A549 (cell line): ENCODE data around the gene WDR38. TPM values are rescaled to one million over a fixed set of nuclear protein-coding genes. Genes with fewer than 3 reads are reported as not detected.

Experiments
- ATAC-seq, 2 experiments: fragments of 200-7000 bp in 1 of 2; fragments of >200 bp in 1 of 2; cut with Nextera tagmentation in 1 of 2; cut with Tn5 transposase in 1 of 2; 3 replicates each; pipeline versions ENCODE4 v1.8.0 to v1.9.1; 2018 to 2020; ENCODE audit warnings: mild to moderate bottlenecking in 1 of 2, moderate library complexity in 1 of 2
- CTCF ChIA-PET: fragments of 300-600 bp; sonication (Branson Sonifier 250); formaldehyde crosslinking; extraction: SDS; loops from one replicate; lab custom pipeline; 2021; ENCODE audit warnings: antibody characterized with exemption, inconsistent platforms; lab: Yijun Ruan, JAX
- POLR2A ChIA-PET: fragments of 350-600 bp; formaldehyde crosslinking; extraction: SDS; loops from one replicate; lab custom pipeline; 2021; ENCODE audit warnings: antibody characterized with exemption, inconsistent platforms; lab: Yijun Ruan, JAX
- DNase-seq, 2 experiments: peaks; one replicate each; pipeline versions ENCODE4 v3.0.0 to v3.0.0-alpha.2; 2011 to 2016; ENCODE audit warnings: low read depth in 1 of 2, low spot score in 1 of 2
- FAIRE-seq: peaks from 2 replicates; lab custom pipeline; 2011; peaks lifted over from hg19 to GRCh38; lab: Jason Lieb, UNC
- H3K27ac ChIP-seq, 2 experiments: fragments of >200 bp; sonication (Bioruptor Twin); formaldehyde crosslinking; 3 replicates each; pipeline ENCODE4 v1.5.1; 2016 to 2017
- H3K4me1 ChIP-seq: fragments of >200 bp; sonication (Bioruptor Twin); formaldehyde crosslinking; 3 replicates; pipeline ENCODE4 v1.6.1; 2016
- H3K4me2 ChIP-seq: fragments of >200 bp; sonication (Bioruptor Twin); formaldehyde crosslinking; 3 replicates; pipeline ENCODE4 v1.6.1; 2016
- H3K4me3 ChIP-seq: fragments of >200 bp; sonication (Bioruptor Twin); formaldehyde crosslinking; 3 replicates; pipeline ENCODE4 v1.5.1; 2016
- H3K9me3 ChIP-seq: fragments of >200 bp; sonication (Bioruptor Twin); formaldehyde crosslinking; 3 replicates; pipeline ENCODE4 v1.6.1; 2016
- CBX8 ChIP-seq: fragments of 200-600 bp; sonication (generic); IDR thresholded peaks from 2 replicates; pipeline ENCODE4 v1.6.1; 2016
- EHF ChIP-seq: fragments of 250-450 bp; sonication (Bioruptor Pico); IDR thresholded peaks from 2 replicates; pipeline ENCODE4 v1.5.0; 2020; ENCODE audit warnings: mild to moderate bottlenecking
- EP300 ChIP-seq, 2 experiments: fragments of >200 bp; sonication (Bioruptor Twin); formaldehyde crosslinking; IDR thresholded peaks; 2 replicates in 1 of 2; 3 replicates in 1 of 2; pipeline ENCODE4 v1.6.1; 2016 to 2017
- ESRRA ChIP-seq: fragments of 150-350 bp; IDR thresholded peaks from 2 replicates; pipeline ENCODE4 v1.6.1; 2014; ENCODE audit warnings: mild to moderate bottlenecking, low read length, borderline replicate concordance
- FOXS1 ChIP-seq: fragments of 250-450 bp; sonication (Bioruptor Pico); IDR thresholded peaks from 2 replicates; pipeline ENCODE4 v1.5.0; 2020; ENCODE audit warnings: mild to moderate bottlenecking, moderate library complexity
- GATA3 ChIP-seq: IDR thresholded peaks from 2 replicates; pipeline ENCODE4 v1.6.1; 2012; ENCODE audit warnings: borderline replicate concordance
- HDAC2 ChIP-seq: fragments of 200-600 bp; sonication (generic); IDR thresholded peaks from 2 replicates; pipeline ENCODE4 v1.6.1; 2016
- HOXA7 ChIP-seq: fragments of 250-450 bp; sonication (Bioruptor Pico); IDR thresholded peaks from 2 replicates; pipeline ENCODE4 v1.5.0; 2020; ENCODE audit warnings: mild to moderate bottlenecking, moderate library complexity
- HOXB13 ChIP-seq: fragments of 250-450 bp; sonication (Bioruptor Pico); IDR thresholded peaks from 2 replicates; pipeline ENCODE4 v1.5.0; 2020; ENCODE audit warnings: low read depth, mild to moderate bottlenecking, moderate library complexity
- HOXB5 ChIP-seq: fragments of 250-450 bp; sonication (Bioruptor Pico); IDR thresholded peaks from 2 replicates; pipeline ENCODE4 v1.5.0; 2020; ENCODE audit warnings: mild to moderate bottlenecking, moderate library complexity
- JUNB ChIP-seq: fragments of >200 bp; sonication (Bioruptor Twin); formaldehyde crosslinking; IDR thresholded peaks from 2 replicates; pipeline ENCODE4 v1.6.1; 2016
- KDM5A ChIP-seq: fragments of 200-600 bp; sonication (generic); IDR thresholded peaks from 2 replicates; pipeline ENCODE4 v1.6.1; 2016; ENCODE audit warnings: antibody characterized with exemption, mild to moderate bottlenecking
- MAZ ChIP-seq: fragments of 150-350 bp; IDR thresholded peaks from 2 replicates; pipeline ENCODE4 v1.6.1; 2014; ENCODE audit warnings: antibody characterized with exemption, low read depth, low read length, borderline replicate concordance
- NPAS2 ChIP-seq: fragments of 250-450 bp; sonication (Bioruptor Pico); IDR thresholded peaks from 2 replicates; pipeline ENCODE4 v1.8.0; 2022; ENCODE audit warnings: mild to moderate bottlenecking, moderate library complexity, borderline replicate concordance
- PHF8 ChIP-seq: fragments of 200-600 bp; sonication (generic); IDR thresholded peaks from 2 replicates; pipeline ENCODE4 v1.6.1; 2016; ENCODE audit warnings: low read depth, mild to moderate bottlenecking, antibody characterized with exemption, moderate library complexity, borderline replicate concordance
- POLR2A ChIP-seq: IDR thresholded peaks from 2 replicates; pipeline ENCODE4 v1.6.1; 2012; ENCODE audit warnings: mild to moderate bottlenecking, low read length
- POLR2AphosphoS2 ChIP-seq: conservative IDR thresholded peaks from 2 replicates; pipeline ENCODE4 v1.6.1; 2012; ENCODE audit warnings: low read length, improper control_type of control experiment, inconsistent platforms
- RFX5 ChIP-seq: fragments of 450-650 bp; IDR thresholded peaks from 2 replicates; pipeline ENCODE4 v1.7.1; 2014; ENCODE audit warnings: antibody characterized with exemption, mild to moderate bottlenecking, moderate library complexity
- RNF2 ChIP-seq: fragments of 200-600 bp; sonication (generic); IDR thresholded peaks from 2 replicates; pipeline ENCODE4 v1.6.1; 2016; ENCODE audit warnings: low read depth, mild to moderate bottlenecking, antibody characterized with exemption, moderate library complexity, borderline replicate concordance
- TFCP2L1 ChIP-seq: fragments of 250-450 bp; sonication (Bioruptor Pico); IDR thresholded peaks from 2 replicates; pipeline ENCODE4 v1.5.0; 2021; ENCODE audit warnings: mild to moderate bottlenecking
- ZC3H11A ChIP-seq: fragments of 450-650 bp; IDR thresholded peaks from 2 replicates; pipeline ENCODE4 v1.6.1; 2014; ENCODE audit warnings: antibody characterized with exemption, mild to moderate bottlenecking
- ZFP36 ChIP-seq: fragments of 450-650 bp; IDR thresholded peaks from 2 replicates; pipeline ENCODE4 v1.6.1; 2014; ENCODE audit warnings: borderline replicate concordance; ENCODE audit not compliant: partially characterized antibody
- ZNF302 ChIP-seq: fragments of 250-450 bp; sonication (Bioruptor Pico); IDR thresholded peaks from 2 replicates; pipeline ENCODE4 v1.9.0; 2021; ENCODE audit warnings: inconsistent platforms, mild to moderate bottlenecking, moderate library complexity
- ZSCAN20 ChIP-seq: fragments of 250-450 bp; sonication (Bioruptor Pico); IDR thresholded peaks from 2 replicates; pipeline ENCODE4 v1.8.0; 2022; ENCODE audit warnings: mild to moderate bottlenecking, moderate library complexity
- WGBS: methylation state at CpG from one replicate; pipeline ENCODE4 v1.1.6; 2017; ENCODE audit errors: missing lambda C conversion rate; 5-methylcytosine and 5-hydroxymethylcytosine counted together
- polyA plus RNA-seq, 4 experiments: library from polyadenylated mRNA; depleted of rRNA in 3 of 4; stranded (reverse); fragments of >200 nt; fragmentation: RNase III in 1 of 4; extraction: RNeasy Plus Mini Kit Qiagen cat#74134 plus additional on column Dnase treatment in 1 of 4; gene quantifications; 2 replicates in 3 of 4; 3 replicates in 1 of 4; pipeline ENCODE4 v1.2.3, GENCODE V29; 2011 to 2017
- TF ChIP-seq, protein P1 (sequence below): IDR thresholded peaks from 2 replicates; pipeline ENCODE4 v1.6.1; 2012
- TF ChIP-seq, protein P2 (sequence below): fragments of 200-600 bp; sonication (generic); IDR thresholded peaks from 2 replicates; pipeline ENCODE4 v1.6.1; 2016; ENCODE audit warnings: antibody characterized with exemption, mild to moderate bottlenecking, moderate library complexity
- TF ChIP-seq, protein P3 (sequence below): fragments of >200 bp; sonication (Bioruptor Twin); formaldehyde crosslinking; IDR thresholded peaks from 3 replicates; pipeline ENCODE4 v1.6.1; 2016
- TF ChIP-seq, protein P4 (sequence below): fragments of 150-350 bp; IDR thresholded peaks from 2 replicates; pipeline ENCODE4 v1.6.1; 2014; ENCODE audit warnings: low read depth, mild to moderate bottlenecking, low read length
- TF ChIP-seq, protein P5 (sequence below): fragments of >200 bp; sonication (Bioruptor Twin); formaldehyde crosslinking; IDR thresholded peaks from 2 replicates; pipeline ENCODE4 v1.6.1; 2016

Gene WDR38
- polyA plus RNA-seq, 2 of the 4 experiments (the other 2 are of a cell fraction) = not detected

DNA sequence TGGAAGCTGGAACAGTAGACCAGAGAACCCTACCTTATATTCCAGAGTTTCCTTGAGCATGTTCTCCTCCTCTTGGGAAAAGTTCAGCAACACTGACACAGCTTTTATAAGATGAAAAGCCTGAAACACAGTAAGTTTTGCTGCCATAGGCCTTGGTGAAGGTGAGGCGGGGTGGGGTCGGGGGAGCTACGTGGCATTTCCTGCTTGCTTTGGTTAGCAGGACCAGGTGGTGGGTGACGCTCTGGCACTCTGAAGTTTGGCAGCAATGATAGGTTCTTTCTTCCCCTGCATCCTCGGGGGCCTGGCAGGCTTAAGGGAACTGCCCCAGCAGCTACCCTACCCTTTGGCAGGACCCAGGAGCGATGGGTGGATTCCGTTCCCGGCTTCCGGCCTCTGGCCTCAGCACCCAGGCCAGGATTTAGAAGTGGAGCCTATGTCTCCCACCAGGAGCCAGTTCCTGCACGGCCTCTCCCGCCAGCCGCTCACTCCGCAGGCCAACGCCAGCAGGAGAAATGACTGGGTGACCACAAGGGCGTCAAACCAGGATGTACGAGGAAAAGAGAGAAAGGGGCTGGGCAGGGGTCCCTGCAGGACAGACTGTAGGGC is 28.0 kb downstream of the WDR38 start:
- 94% methylated on average over 16 of the region's 16 CpGs for WGBS
- FAIRE-seq = no peak
- no peak for DNase-seq
- H3K27ac ChIP-seq = no peak overlapping the region
- TF ChIP-seq HOXB5 (no peak), ZC3H11A (no peak), CBX8 (no peak), ZFP36 (no peak), MAZ (no peak), HOXB13 (no peak), RNF2 (no peak), PHF8 (no peak), GATA3 (no peak), POLR2A (no peak), ZNF302 (CRISPR knock-in tag) (no peak), NPAS2 (CRISPR knock-in tag) (no peak), ESRRA (no peak)
- TF ChIP-seq, all 56 proteins: peak for 0
- ChIA-PET POLR2A (no interaction called here), CTCF (interaction anchor here (1.1 to 3.5 kb wide), 3 partner anchors 9 to 263 kb away, joined by 3 to 18 read pairs (median 8); partner anchors contain the start of gene SCAI)
- Histone ChIP-seq H3K4me3 (no peak overlapping the region), H3K4me2 (no peak overlapping the region), H3K4me1 (no peaks in the 10 kb centered on the region), H3K9me3 (no peaks in the 10 kb centered on the region)
- no peak for ATAC-seq

DNA sequence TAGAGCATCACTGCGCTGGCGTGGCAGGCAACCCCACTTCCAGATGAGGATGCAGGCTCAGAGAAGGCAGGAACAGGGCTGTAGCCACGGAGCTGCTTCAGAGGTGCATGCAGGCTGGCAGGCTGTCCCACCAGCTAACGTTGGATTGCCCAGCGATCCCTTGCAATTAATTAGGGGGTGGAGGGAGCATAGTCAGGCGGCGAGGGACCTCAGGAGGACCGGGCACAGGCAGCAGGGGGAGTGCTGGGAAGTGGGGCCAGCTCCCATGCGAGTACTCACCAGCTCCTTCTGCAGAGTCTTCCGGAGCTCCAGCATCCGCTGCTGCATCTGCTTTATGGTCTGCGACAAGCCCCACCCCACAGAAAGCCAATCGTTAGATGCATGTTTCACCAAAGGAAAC is 29.0 kb downstream of the WDR38 start:
- H3K4me3 ChIP-seq = no peak overlapping the region
- no peak overlapping the region for H3K4me2 ChIP-seq
- ATAC-seq = peak in 1 of 2 experiments; percentile 20; a peak in 2 of 6 replicates
- no peaks in the 10 kb centered on the region for H3K9me3 ChIP-seq
- 84% methylated on average over 13 of the region's 13 CpGs for WGBS
- FAIRE-seq = no peak
- no peak overlapping the region for H3K27ac ChIP-seq
- CTCF ChIA-PET = interaction anchor here (0.5 to 3.5 kb wide), 6 partner anchors 10 to 493 kb away, joined by 3 to 18 read pairs (median 4); partner anchors contain the start of gene SCAI
- TF ChIP-seq GATA3 = no peak
- no peak for TF ChIP-seq EHF (CRISPR knock-in tag)
- no peak for TF ChIP-seq ZNF302 (CRISPR knock-in tag)
- no peak for TF ChIP-seq FOXS1 (CRISPR knock-in tag)
- no peak for TF ChIP-seq RFX5
- TF ChIP-seq, protein P1, sequence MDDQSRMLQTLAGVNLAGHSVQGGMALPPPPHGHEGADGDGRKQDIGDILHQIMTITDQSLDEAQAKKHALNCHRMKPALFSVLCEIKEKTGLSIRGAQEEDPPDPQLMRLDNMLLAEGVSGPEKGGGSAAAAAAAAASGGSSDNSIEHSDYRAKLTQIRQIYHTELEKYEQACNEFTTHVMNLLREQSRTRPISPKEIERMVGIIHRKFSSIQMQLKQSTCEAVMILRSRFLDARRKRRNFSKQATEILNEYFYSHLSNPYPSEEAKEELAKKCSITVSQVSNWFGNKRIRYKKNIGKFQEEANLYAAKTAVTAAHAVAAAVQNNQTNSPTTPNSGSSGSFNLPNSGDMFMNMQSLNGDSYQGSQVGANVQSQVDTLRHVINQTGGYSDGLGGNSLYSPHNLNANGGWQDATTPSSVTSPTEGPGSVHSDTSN = no peak
- no peak for TF ChIP-seq TFCP2L1
- no peaks in the 10 kb centered on the region for H3K4me1 ChIP-seq
- no peak for DNase-seq
- POLR2A ChIA-PET = no interaction called here

DNA sequence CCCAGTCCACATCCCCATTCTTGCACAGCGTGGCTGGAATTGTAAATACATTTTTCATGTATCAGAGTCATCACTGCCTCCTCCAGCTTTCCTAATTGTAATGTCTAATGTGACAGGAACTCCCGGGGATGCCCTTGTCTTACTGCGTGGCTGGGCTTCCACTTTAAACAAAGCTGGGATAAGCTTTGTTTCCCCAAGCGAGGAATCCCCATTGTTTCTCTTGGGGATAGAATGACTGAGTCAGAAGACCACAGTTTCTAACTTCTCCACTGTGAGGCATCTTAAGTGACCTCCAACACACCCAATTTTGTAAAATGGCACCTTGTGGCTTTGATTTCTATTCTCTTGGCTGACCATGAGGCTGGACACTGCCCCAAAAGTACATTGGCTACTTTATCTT is 31.1 kb downstream of the WDR38 start:
- ChIA-PET CTCF (interaction anchor here (1.2 kb wide), 1 partner anchor 13 kb away, joined by 3 read pairs; no protein-coding TSS in a partner anchor), POLR2A (no interaction called here)
- WGBS = 89% methylated on average over 4 of the region's 4 CpGs
- FAIRE-seq = no peak
- no peak overlapping the region for H3K4me2 ChIP-seq
- no peak for DNase-seq
- no peaks in the 10 kb centered on the region for H3K9me3 ChIP-seq
- H3K27ac ChIP-seq = no peak overlapping the region
- ATAC-seq = no peak
- H3K4me3 ChIP-seq = no peak overlapping the region
- H3K4me1 ChIP-seq = no peaks in the 10 kb centered on the region
- TF ChIP-seq, protein P2, sequence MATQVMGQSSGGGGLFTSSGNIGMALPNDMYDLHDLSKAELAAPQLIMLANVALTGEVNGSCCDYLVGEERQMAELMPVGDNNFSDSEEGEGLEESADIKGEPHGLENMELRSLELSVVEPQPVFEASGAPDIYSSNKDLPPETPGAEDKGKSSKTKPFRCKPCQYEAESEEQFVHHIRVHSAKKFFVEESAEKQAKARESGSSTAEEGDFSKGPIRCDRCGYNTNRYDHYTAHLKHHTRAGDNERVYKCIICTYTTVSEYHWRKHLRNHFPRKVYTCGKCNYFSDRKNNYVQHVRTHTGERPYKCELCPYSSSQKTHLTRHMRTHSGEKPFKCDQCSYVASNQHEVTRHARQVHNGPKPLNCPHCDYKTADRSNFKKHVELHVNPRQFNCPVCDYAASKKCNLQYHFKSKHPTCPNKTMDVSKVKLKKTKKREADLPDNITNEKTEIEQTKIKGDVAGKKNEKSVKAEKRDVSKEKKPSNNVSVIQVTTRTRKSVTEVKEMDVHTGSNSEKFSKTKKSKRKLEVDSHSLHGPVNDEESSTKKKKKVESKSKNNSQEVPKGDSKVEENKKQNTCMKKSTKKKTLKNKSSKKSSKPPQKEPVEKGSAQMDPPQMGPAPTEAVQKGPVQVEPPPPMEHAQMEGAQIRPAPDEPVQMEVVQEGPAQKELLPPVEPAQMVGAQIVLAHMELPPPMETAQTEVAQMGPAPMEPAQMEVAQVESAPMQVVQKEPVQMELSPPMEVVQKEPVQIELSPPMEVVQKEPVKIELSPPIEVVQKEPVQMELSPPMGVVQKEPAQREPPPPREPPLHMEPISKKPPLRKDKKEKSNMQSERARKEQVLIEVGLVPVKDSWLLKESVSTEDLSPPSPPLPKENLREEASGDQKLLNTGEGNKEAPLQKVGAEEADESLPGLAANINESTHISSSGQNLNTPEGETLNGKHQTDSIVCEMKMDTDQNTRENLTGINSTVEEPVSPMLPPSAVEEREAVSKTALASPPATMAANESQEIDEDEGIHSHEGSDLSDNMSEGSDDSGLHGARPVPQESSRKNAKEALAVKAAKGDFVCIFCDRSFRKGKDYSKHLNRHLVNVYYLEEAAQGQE = no peak
- TF ChIP-seq, protein P3, sequence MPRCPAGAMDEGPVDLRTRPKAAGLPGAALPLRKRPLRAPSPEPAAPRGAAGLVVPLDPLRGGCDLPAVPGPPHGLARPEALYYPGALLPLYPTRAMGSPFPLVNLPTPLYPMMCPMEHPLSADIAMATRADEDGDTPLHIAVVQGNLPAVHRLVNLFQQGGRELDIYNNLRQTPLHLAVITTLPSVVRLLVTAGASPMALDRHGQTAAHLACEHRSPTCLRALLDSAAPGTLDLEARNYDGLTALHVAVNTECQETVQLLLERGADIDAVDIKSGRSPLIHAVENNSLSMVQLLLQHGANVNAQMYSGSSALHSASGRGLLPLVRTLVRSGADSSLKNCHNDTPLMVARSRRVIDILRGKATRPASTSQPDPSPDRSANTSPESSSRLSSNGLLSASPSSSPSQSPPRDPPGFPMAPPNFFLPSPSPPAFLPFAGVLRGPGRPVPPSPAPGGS = no peak
- no peak for TF ChIP-seq HDAC2
- TF ChIP-seq KDM5A = no peak
- TF ChIP-seq JUNB = no peak
- TF ChIP-seq POLR2AphosphoS2 = no peak
- TF ChIP-seq, protein P4, sequence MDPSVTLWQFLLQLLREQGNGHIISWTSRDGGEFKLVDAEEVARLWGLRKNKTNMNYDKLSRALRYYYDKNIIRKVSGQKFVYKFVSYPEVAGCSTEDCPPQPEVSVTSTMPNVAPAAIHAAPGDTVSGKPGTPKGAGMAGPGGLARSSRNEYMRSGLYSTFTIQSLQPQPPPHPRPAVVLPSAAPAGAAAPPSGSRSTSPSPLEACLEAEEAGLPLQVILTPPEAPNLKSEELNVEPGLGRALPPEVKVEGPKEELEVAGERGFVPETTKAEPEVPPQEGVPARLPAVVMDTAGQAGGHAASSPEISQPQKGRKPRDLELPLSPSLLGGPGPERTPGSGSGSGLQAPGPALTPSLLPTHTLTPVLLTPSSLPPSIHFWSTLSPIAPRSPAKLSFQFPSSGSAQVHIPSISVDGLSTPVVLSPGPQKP = no peak
- TF ChIP-seq EP300 (IDR thresholded peaks at IDR 0.05) = no peak
- no peak for TF ChIP-seq ZFP36
- TF ChIP-seq, protein P5, sequence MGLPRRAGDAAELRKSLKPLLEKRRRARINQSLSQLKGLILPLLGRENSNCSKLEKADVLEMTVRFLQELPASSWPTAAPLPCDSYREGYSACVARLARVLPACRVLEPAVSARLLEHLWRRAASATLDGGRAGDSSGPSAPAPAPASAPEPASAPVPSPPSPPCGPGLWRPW = no peak
- TF ChIP-seq ZSCAN20 (CRISPR knock-in tag) = no peak
- TF ChIP-seq HOXA7 (CRISPR knock-in tag) = no peak
- no peak for TF ChIP-seq CBX8
